ENCODE data around the gene PITPNM3. TPM values are rescaled to one million over a fixed set of nuclear protein-coding genes. Genes with fewer than 3 reads are reported as not detected.
A peak's percentile ranks its signal among the peaks of the same experiment; 100 is the strongest.

Gene PITPNM3
- polyA plus RNA-seq, 1 donor from 2014 or later, result not detected

DNA sequence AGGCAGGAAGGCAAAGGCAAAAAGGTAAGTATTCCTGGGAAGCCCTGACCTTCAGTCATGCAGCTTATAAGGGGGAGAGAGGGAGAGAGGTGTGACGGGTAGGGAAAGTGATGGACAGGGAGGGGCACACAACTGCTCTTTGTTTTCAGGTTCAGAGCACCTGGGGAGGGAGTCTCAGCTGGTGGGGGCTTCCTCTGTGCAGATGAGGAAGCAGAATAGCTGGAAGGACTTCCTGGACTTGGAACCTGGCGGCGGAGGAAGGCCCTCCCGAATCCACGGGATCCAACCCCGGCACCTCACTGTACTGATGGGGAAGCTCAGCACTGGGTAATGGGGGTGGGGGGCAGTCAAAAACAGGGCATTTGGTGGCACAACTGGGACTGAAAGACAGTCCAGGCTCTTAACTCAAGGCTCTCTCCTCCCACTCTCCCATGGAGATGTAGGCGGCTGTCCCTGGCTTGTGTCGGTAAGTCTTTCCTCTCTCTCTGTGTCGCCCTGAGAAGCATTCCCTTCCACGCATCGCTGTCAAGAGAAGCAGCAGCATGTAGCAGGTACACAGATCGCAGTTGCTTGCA is 11.9 kb upstream of the PITPNM3 start:
- H3K27ac Mint-ChIP-seq, result peak overlapping the region in 1 of 3 donors; percentile 76

DNA sequence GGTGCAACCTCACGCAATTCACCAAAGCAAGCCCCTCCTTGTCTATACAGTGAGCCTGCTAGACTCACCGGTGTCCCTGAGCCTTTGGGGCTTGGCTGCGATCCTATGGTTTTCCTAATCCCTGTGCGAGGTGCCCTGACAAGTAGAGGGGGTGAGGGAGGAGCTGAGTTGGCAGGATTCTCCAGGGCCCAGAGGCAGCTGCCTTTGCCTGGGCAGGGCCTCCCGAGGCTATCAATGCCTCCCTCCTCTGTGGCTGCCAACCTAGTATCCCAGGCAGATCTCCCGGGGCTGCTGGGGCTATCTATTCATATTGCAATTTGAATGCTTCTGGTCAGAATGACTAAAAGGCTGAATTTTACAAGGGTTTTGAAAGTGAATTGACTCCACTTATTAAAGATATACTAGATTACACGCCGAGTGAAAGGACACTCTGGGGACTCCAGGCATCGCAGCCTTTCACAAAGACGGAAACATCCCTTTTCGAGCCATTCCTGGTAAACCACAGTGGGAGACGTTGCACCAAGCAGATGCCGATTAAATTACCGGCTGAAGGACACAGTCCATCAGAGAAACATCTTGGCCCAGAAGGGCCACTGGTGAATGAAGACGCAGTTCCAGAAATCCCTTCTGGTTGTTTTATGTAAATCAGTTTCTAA is 11.3 kb upstream of the PITPNM3 start:
- peaks cover 1% of the 10 kb centered on the region for H3K36me3 Mint-ChIP-seq
- peak overlapping the region in 1 of 3 donors; percentile 76 for H3K27ac Mint-ChIP-seq
- H3K4me3 Mint-ChIP-seq, result no peak overlapping the region

More for the DNA sequence above, 11.9 kb upstream of the PITPNM3 start:
- H3K36me3 Mint-ChIP-seq, result no peaks in the 10 kb centered on the region
- peaks cover 3% of the 10 kb centered on the region for H3K27me3 Mint-ChIP-seq
- no peaks in the 10 kb centered on the region for H3K4me1 Mint-ChIP-seq
- no peak overlapping the region for H3K4me3 Mint-ChIP-seq
- no peaks in the 10 kb centered on the region for H3K9me3 Mint-ChIP-seq

DNA sequence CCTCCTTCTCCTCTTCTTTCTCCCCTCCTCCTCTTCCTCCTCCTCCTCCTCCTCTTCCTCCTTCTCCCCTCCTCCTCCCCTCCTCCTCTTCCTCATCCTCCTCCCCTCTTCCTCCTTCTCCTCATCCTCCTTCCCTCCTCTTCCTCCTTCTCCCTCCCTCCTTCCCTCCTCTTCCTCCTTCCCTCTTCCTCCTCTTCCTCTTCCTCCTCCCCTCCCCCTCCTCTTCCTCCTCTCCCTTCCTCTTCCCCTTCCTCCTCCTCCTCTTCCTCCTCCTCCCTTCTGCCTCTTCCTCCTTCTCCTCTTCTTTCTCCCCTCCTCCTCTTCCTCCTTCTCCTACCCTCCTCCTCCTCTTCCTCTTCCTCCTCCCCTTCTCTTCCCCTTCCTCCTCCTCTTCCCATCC is 5.1 kb upstream of the PITPNM3 start:
- no peak overlapping the region for H3K27ac Mint-ChIP-seq
- H3K4me3 Mint-ChIP-seq, result no peak overlapping the region
- H3K36me3 Mint-ChIP-seq, result peaks cover 1% of the 10 kb centered on the region
- H3K9me3 Mint-ChIP-seq, result peaks cover 0 to 2% (median 0%) of the 10 kb centered on the region in 3 donors
- peaks cover 29% of the 10 kb centered on the region for H3K27me3 Mint-ChIP-seq
- H3K4me1 Mint-ChIP-seq, result peaks cover 0 to 5% (median 0%) of the 10 kb centered on the region in 3 donors

More for the DNA sequence above, 11.3 kb upstream of the PITPNM3 start:
- Mint-ChIP-seq H3K4me1 (no peaks in the 10 kb centered on the region), H3K9me3 (no peaks in the 10 kb centered on the region), H3K27me3 (peaks cover 8% of the 10 kb centered on the region)

GRCh38 chr17:6560496-6560895 is 4.1 kb upstream of the PITPNM3 start:
- Mint-ChIP-seq H3K27ac (no peak overlapping the region), H3K9me3 (peaks cover 0 to 2% (median 0%) of the 10 kb centered on the region in 3 donors), H3K27me3 (peaks cover 29% of the 10 kb centered on the region), H3K36me3 (peaks cover 1% of the 10 kb centered on the region), H3K4me3 (no peak overlapping the region), H3K4me1 (peaks cover 0 to 5% (median 0%) of the 10 kb centered on the region in 3 donors)

- H3K4me3 Mint-ChIP-seq, result no peak overlapping the region
- peaks cover 1% of the 10 kb centered on the region for H3K36me3 Mint-ChIP-seq
- H3K4me1 Mint-ChIP-seq, result peaks cover 0 to 9% (median 0%) of the 10 kb centered on the region in 3 donors
- peaks cover 0 to 2% (median 0%) of the 10 kb centered on the region in 3 donors for H3K9me3 Mint-ChIP-seq
- peaks cover 35% of the 10 kb centered on the region for H3K27me3 Mint-ChIP-seq
- H3K27ac Mint-ChIP-seq, result no peak overlapping the region
Measured at GRCh38 chr17:6559753-6560215, 3.4 kb upstream of the PITPNM3 start.

DNA sequence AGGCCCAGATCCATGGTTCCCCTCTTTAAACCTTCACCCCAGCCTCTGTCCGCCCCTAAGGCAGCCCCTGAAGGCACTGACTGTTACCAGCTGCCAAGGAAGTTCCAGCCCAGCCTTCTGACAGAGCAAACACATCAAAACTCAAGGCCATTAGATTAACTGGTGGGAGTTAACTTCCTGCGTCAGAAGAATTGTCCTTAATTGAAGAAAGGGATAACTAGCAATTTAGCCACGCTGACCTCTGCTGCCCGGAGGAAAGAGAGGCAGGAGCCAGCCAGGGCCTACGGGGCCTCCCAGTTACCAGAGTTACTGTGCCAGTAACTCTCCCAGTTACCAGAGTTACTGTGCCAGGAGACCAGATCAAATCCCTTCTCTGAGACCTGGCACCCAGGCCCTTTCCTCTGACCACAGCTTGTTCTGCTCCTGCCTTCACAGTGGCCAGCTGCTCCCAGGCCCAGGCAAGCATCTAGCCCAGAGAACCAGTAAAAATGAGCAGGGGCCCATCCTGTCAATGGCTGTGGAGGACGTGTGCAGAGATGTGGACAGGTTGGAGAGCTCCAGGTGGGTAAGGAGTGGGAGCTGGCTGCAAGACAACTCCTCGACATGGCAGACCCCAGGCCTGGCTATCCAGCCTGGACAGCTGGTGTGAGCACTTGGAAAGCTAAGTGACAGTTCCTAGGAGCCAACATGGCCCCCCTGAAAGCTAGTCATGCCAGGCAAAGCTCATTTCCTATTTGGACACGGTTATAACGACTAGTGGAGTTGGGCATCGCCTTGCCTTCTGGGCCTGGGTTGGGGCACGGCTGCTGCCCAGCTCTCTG is 2.8 kb upstream of the PITPNM3 start:
- Mint-ChIP-seq H3K36me3 (peaks cover 1% of the 10 kb centered on the region), H3K27me3 (peaks cover 40% of the 10 kb centered on the region), H3K9me3 (peaks cover 0 to 2% (median 0%) of the 10 kb centered on the region in 3 donors), H3K27ac (no peak overlapping the region), H3K4me1 (peaks cover 0 to 9% (median 0%) of the 10 kb centered on the region in 3 donors), H3K4me3 (peak overlapping the region in 2 of 4 donors; percentile 13 to 28)

DNA sequence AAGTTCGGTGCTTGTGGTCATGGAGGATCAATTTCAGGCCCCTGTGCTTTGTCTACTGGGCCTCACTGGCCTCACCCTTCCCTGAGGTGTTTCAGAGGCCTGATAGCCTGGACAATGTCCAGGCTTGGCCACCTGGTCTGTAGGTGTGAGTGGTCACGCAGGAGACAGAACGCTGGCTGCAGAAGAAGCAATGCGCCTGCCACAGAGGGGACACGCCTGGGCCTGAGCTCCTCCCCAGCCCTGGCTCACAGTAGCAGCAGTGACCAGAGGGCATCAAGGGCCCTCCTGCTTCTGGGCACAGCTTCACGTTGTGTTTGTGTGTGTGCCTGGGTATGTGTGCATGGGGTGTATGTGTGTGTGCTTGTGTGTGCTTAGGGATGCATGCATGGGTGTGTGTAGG is 1.9 kb upstream of the PITPNM3 start:
- peaks cover 0 to 2% (median 0%) of the 10 kb centered on the region in 3 donors for H3K9me3 Mint-ChIP-seq
- H3K36me3 Mint-ChIP-seq, result peaks cover 1% of the 10 kb centered on the region
- no peak overlapping the region for H3K4me3 Mint-ChIP-seq
- H3K4me1 Mint-ChIP-seq, result peaks cover 0 to 9% (median 0%) of the 10 kb centered on the region in 3 donors
- H3K27me3 Mint-ChIP-seq, result peaks cover 45% of the 10 kb centered on the region
- H3K27ac Mint-ChIP-seq, result no peak overlapping the region

DNA sequence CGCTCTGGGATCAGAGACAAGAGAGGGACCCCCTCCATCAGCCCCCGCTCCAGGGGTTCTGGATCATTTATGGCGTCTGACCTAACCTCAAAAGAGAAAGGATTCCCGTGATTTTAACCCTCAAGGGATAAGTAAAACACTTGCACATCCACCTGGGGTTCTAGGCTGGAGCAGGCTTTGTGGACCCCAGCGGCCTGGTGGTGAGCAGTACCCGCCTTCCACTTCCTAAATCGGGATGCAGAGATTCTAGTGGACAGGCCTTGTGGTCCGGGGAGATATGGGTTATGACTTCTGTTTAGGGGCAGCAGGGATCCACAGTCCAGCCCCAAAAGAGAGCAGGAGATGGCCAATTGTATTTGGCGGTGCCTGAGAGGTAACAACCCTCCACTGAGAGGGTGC is 684 bp upstream of the PITPNM3 start:
- Mint-ChIP-seq H3K4me1 (peaks cover 0 to 9% (median 0%) of the 10 kb centered on the region in 3 donors), H3K27ac (no peak overlapping the region), H3K27me3 (peaks cover 40% of the 10 kb centered on the region), H3K9me3 (peaks cover 0 to 2% (median 0%) of the 10 kb centered on the region in 3 donors), H3K4me3 (peak overlapping the region; percentile 1 to 73 (median 41)), H3K36me3 (no peaks in the 10 kb centered on the region)

GRCh38 chr17:6555331-6556120 is 829 bp downstream of the PITPNM3 start:
- Mint-ChIP-seq H3K4me3 (peak overlapping the region; percentile 74 to 85 (median 82)), H3K4me1 (peaks cover 0 to 9% (median 0%) of the 10 kb centered on the region in 3 donors), H3K27me3 (peaks cover 40% of the 10 kb centered on the region), H3K9me3 (peaks cover 0 to 2% (median 0%) of the 10 kb centered on the region in 3 donors), H3K27ac (no peak overlapping the region), H3K36me3 (no peaks in the 10 kb centered on the region)

DNA sequence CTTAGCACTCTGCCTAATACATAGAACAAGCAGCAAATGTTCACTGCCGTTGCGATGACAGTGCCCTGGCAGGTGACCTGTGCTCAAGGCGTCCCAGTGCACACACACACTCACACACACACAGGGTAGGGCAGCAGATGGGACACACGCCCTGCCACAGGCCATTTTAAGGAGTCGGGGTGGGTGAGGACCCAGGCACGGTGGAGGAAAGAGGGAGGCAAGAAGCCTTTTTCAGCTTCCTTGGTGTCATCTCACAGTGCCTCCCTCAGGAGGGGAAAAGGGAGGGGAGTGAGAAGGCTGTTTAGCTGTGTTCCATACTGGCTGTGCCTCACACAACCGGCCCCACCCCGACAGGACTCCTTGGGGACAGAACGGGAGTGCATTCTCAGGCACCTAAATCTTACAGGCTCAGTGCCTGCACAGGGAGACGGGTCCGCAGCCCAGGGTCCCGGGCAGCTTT is 1.5 kb downstream of the PITPNM3 start:
- Mint-ChIP-seq H3K27me3 (peaks cover 40% of the 10 kb centered on the region), H3K27ac (no peak overlapping the region), H3K4me3 (peak overlapping the region; percentile 11 to 80 (median 72))

GRCh38 chr17:6554342-6554741 is 2.0 kb downstream of the PITPNM3 start:
- H3K4me3 Mint-ChIP-seq, result peak overlapping the region in 1 of 4 donors; percentile 11

More for the DNA sequence above, 1.5 kb downstream of the PITPNM3 start:
- H3K4me1 Mint-ChIP-seq, result peaks cover 0 to 9% (median 0%) of the 10 kb centered on the region in 3 donors
- peaks cover 0 to 2% (median 0%) of the 10 kb centered on the region in 3 donors for H3K9me3 Mint-ChIP-seq
- no peaks in the 10 kb centered on the region for H3K36me3 Mint-ChIP-seq

DNA sequence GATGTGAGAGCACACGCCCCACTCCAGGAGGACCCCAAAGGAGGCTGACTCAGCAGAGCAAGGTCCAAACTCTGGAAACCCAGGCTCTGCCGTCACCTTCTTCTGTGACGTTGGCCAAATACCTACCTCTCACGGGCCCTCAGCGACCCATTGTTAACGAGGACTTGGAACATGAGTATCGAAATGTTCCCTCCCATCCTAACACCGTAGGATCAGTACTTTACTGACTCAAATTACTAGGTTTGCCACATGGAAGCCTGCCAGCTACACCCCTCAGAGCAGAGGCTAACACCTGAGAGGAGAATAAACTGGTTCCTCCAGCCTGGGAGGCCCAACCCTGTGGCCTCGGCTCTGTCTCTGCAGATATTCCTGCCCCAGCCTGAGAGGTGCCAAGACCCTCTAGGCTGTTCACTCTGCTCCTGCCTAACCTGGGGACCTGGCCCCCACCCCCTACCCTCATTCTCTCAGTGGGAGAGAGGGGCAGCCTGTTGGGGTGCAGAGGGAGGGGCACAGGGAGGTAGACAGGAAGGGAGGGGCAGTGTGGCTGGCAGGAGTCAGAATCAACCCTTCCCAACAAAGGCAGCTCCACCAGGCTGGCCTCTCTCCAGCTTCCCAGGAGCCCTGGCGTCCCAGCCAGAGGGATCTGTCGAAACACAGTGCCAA is 4.4 kb downstream of the PITPNM3 start:
- Mint-ChIP-seq H3K27ac (no peak overlapping the region), H3K4me1 (peaks cover 0 to 15% (median 4%) of the 10 kb centered on the region in 3 donors), H3K27me3 (peaks cover 27% of the 10 kb centered on the region), H3K4me3 (no peak overlapping the region), H3K36me3 (no peaks in the 10 kb centered on the region), H3K9me3 (no peaks in the 10 kb centered on the region)

More at GRCh38 chr17:6554342-6554741, 2.0 kb downstream of the PITPNM3 start:
- Mint-ChIP-seq H3K4me1 (peaks cover 0 to 9% (median 0%) of the 10 kb centered on the region in 3 donors), H3K27ac (no peak overlapping the region), H3K9me3 (peaks cover 0 to 2% (median 0%) of the 10 kb centered on the region in 3 donors), H3K36me3 (no peaks in the 10 kb centered on the region), H3K27me3 (peaks cover 40% of the 10 kb centered on the region)

GRCh38 chr17:6551356-6551755 is 5.0 kb downstream of the PITPNM3 start:
- peaks cover 0 to 11% (median 4%) of the 10 kb centered on the region in 3 donors for H3K4me1 Mint-ChIP-seq
- H3K36me3 Mint-ChIP-seq, result no peaks in the 10 kb centered on the region
- H3K9me3 Mint-ChIP-seq, result no peaks in the 10 kb centered on the region
- no peak overlapping the region for H3K4me3 Mint-ChIP-seq
- no peak overlapping the region for H3K27ac Mint-ChIP-seq
- H3K27me3 Mint-ChIP-seq, result peaks cover 25% of the 10 kb centered on the region

Data from IgD-negative memory B cell (primary cell).